ENCODE data around the gene RNF4.
A peak's percentile ranks its signal among the peaks of the same experiment; 100 is the strongest.

Gene RNF4

DNA sequence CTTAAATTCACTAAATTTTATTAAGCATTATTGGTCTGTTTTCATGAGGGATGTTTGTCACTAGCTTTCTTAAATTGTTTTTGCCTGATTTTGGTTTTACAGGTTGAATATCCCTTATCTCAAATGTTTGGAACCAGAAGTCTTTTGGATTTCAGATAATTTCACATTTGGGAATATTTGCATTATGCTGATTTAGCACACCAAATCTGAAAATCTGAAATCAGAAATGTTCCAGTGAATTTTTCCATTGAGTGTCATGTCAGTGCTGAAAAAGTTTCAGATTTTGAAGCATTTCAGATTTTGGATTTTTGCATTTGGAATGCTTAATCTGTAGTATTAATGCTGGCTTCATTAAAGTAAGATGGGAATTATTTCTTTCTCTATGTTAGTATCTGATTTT, 82.2 kb downstream of the RNF4 start:
- Mint-ChIP-seq H3K27ac (no peak overlapping the region), H3K4me1 (peaks cover 4% of the 10 kb centered on the region)
- no peak for DNase-seq

GRCh38 chr4:2552806-2553205, 83.9 kb downstream of the RNF4 start:
- H3K4me1 Mint-ChIP-seq = peaks cover 4% of the 10 kb centered on the region
- H3K9me3 Mint-ChIP-seq = peaks cover 46% of the 10 kb centered on the region
- H3K36me3 Mint-ChIP-seq (ENCODE audit: low read depth) = peaks cover 59% of the 10 kb centered on the region
- DNase-seq = no peak
- H3K27ac Mint-ChIP-seq = no peak overlapping the region
- no peak for TF ChIP-seq CTCF (IDR thresholded peaks at IDR 0.05)
- H3K27me3 Mint-ChIP-seq (ENCODE audit: low read depth, poor library complexity) = peaks cover 4% of the 10 kb centered on the region
- H3K4me3 Mint-ChIP-seq = no peak overlapping the region

More for the DNA sequence above, 82.2 kb downstream of the RNF4 start:
- no peak for TF ChIP-seq CTCF (IDR thresholded peaks at IDR 0.05)
- Mint-ChIP-seq H3K4me3 (no peak overlapping the region), H3K36me3 (ENCODE audit: low read depth) (peaks cover 64% of the 10 kb centered on the region), H3K9me3 (peaks cover 56% of the 10 kb centered on the region), H3K27me3 (ENCODE audit: low read depth, poor library complexity) (peaks cover 4% of the 10 kb centered on the region)

- no peak for DNase-seq
- Mint-ChIP-seq H3K4me3 (no peak overlapping the region), H3K27ac (no peak overlapping the region), H3K27me3 (ENCODE audit: low read depth, poor library complexity) (no peaks in the 10 kb centered on the region), H3K4me1 (peaks cover 19% of the 10 kb centered on the region), H3K36me3 (ENCODE audit: low read depth) (peaks cover 53% of the 10 kb centered on the region), H3K9me3 (peaks cover 13% of the 10 kb centered on the region)
- no peak for TF ChIP-seq CTCF (IDR thresholded peaks at IDR 0.05)
These were observed 89.4 kb downstream of the RNF4 start for GRCh38 chr4:2558301-2558700.

- no peaks in the 10 kb centered on the region for H3K27me3 Mint-ChIP-seq (ENCODE audit: low read depth, poor library complexity)
- no peak overlapping the region for H3K4me3 Mint-ChIP-seq
- peaks cover 49% of the 10 kb centered on the region for H3K36me3 Mint-ChIP-seq (ENCODE audit: low read depth)
- H3K9me3 Mint-ChIP-seq = no peaks in the 10 kb centered on the region
- TF ChIP-seq CTCF (IDR thresholded peaks at IDR 0.05) = no peak
- peaks cover 15% of the 10 kb centered on the region for H3K4me1 Mint-ChIP-seq
- no peak for DNase-seq
- H3K27ac Mint-ChIP-seq = peak overlapping the region; percentile 87
These were observed 91.3 kb downstream of the RNF4 start for GRCh38 chr4:2560167-2560566.
